Forelimb muscle (tissue), 1 donor: ENCODE results near the gene ZNF440. TPM values are rescaled to one million over a fixed set of nuclear protein-coding genes. Genes with fewer than 3 reads are reported as not detected.

Experiments
- DNase-seq: peaks from one replicate; pipeline ENCODE4 v3.0.0-alpha.2; 2013; ENCODE audit warnings: low read depth
- polyA plus RNA-seq: library from polyadenylated mRNA; unstranded; fragments of 120-200 nt; gene quantifications from one replicate; pipeline ENCODE4 v1.2.1, GENCODE V29; 2013; ENCODE audit not compliant: insufficient read length

Gene ZNF440
- polyA plus RNA-seq, 1 donor, result 5.7 TPM

DNA sequence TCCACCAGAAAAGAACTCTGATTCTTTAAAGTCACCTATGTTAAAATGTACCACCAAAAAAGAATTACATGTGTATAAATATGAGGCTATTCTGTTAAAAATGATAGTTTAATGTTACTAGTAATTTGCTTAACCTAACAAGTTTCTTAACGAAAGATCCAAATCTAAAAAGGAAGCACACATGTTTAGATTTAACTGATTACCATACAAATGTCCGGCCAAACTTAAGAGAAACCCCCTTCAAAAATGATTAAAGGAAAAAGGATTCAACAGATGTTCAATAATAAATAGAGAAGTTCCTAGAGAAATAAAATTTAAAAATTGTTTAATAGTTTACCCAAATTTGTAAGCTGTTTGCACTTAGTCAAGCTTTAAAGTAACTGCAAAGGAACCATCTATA is 68.5 kb downstream of the ZNF440 start:
- DNase-seq, result no peak

Other genes starting within 250 kb of the ZNF440 start
- 1.1 TPM for gene ACP5, start 236.6 kb upstream of the ZNF440 start, polyA plus RNA-seq
- 11.7 TPM for gene ZNF627, start 216.8 kb upstream of the ZNF440 start, polyA plus RNA-seq
- gene ZNF823, start 75.3 kb upstream of the ZNF440 start, polyA plus RNA-seq, result 3.5 TPM
- gene ZNF441, start 47.3 kb upstream of the ZNF440 start, polyA plus RNA-seq, result 5.3 TPM
- gene ZNF491, start 15.8 kb upstream of the ZNF440 start, polyA plus RNA-seq, result 3.5 TPM
- gene ZNF439, start 34.5 kb downstream of the ZNF440 start, polyA plus RNA-seq, result 4.4 TPM
- gene ZNF69, start 73.5 kb downstream of the ZNF440 start, polyA plus RNA-seq, result 3.4 TPM
- gene ZNF700, start 110.8 kb downstream of the ZNF440 start, polyA plus RNA-seq, result 7.0 TPM
- 1.7 TPM for gene ZNF763, start 150.8 kb downstream of the ZNF440 start, polyA plus RNA-seq
- 4.3 TPM for gene ZNF433, start 221.4 kb downstream of the ZNF440 start, polyA plus RNA-seq
- gene ZNF878, start 238.7 kb downstream of the ZNF440 start, polyA plus RNA-seq, result 0.57 TPM